Measurements from ENCODE around the gene MOXD1. TPM values are rescaled to one million over a fixed set of nuclear protein-coding genes. Genes with fewer than 3 reads are reported as not detected.
A peak's percentile ranks its signal among the peaks of the same experiment; 100 is the strongest.

The MOXD1 gene
- total RNA-seq, 3 donors from 2014 or later = 1.7 to 14.8 (median 2.4) TPM

- H3K4me3 ChIP-seq = no peak overlapping the region
- H3K4me1 ChIP-seq (ENCODE audit: low read depth) = no peaks in the 10 kb centered on the region
- H3K9me3 ChIP-seq = no peaks in the 10 kb centered on the region
- H3K36me3 ChIP-seq (ENCODE audit: low read depth) = no peaks in the 10 kb centered on the region
- no peak for DNase-seq
- TF ChIP-seq, protein P1, sequence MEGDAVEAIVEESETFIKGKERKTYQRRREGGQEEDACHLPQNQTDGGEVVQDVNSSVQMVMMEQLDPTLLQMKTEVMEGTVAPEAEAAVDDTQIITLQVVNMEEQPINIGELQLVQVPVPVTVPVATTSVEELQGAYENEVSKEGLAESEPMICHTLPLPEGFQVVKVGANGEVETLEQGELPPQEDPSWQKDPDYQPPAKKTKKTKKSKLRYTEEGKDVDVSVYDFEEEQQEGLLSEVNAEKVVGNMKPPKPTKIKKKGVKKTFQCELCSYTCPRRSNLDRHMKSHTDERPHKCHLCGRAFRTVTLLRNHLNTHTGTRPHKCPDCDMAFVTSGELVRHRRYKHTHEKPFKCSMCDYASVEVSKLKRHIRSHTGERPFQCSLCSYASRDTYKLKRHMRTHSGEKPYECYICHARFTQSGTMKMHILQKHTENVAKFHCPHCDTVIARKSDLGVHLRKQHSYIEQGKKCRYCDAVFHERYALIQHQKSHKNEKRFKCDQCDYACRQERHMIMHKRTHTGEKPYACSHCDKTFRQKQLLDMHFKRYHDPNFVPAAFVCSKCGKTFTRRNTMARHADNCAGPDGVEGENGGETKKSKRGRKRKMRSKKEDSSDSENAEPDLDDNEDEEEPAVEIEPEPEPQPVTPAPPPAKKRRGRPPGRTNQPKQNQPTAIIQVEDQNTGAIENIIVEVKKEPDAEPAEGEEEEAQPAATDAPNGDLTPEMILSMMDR (IDR thresholded peaks at IDR 0.05) = no peak
- no peak for ATAC-seq
- intact Hi-C loops (cut with DNase I, micrococcal nuclease) = no loop called here
These were observed 53.0 kb downstream of the MOXD1 start for GRCh38 chr6:132348231-132348630.

- ATAC-seq = no peak
- Histone ChIP-seq H3K4me3 (no peak overlapping the region), H3K9me3 (no peaks in the 10 kb centered on the region), H3K36me3 (ENCODE audit: low read depth) (no peaks in the 10 kb centered on the region), H3K4me1 (ENCODE audit: low read depth) (no peaks in the 10 kb centered on the region)
- intact Hi-C loops (cut with DNase I, micrococcal nuclease) = no loop called here
- TF ChIP-seq, protein P1 (IDR thresholded peaks at IDR 0.05) = no peak
- no peak for DNase-seq
These were observed 56.5 kb downstream of the MOXD1 start for GRCh38 chr6:132344811-132345210.

DNA sequence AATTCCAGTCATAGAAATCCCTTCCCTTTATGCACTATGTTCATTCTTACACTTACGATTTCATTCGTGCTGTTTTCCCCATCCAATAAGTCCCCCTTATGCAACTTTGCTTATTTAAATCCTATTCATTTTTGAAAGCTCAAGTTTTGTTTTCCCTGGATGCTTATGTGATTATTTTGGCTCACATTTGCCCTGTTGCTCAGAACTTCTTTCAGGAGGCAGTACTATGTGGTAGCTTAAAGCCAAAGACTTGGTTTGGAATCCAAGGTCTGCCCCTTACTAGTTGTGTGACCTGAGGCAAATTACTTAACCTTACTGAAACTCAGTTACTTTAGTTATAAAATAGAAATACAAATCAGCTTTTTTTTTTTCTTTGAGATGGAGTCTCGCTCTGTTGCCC is 59.6 kb downstream of the MOXD1 start:
- no peaks in the 10 kb centered on the region for H3K36me3 ChIP-seq (ENCODE audit: low read depth)

GRCh38 chr6:132334521-132334885 is 66.8 kb downstream of the MOXD1 start:
- no peak for ATAC-seq
- H3K9me3 ChIP-seq = no peaks in the 10 kb centered on the region
- no peak overlapping the region for H3K4me3 ChIP-seq
- TF ChIP-seq, protein P1 (IDR thresholded peaks at IDR 0.05) = no peak
- DNase-seq = no peak
- no peaks in the 10 kb centered on the region for H3K36me3 ChIP-seq (ENCODE audit: low read depth)
- intact Hi-C loops (cut with DNase I, micrococcal nuclease) = no loop called here
- H3K4me1 ChIP-seq (ENCODE audit: low read depth) = no peaks in the 10 kb centered on the region

More for the DNA sequence above, 59.6 kb downstream of the MOXD1 start:
- DNase-seq (no peak), ATAC-seq (no peak)
- no peaks in the 10 kb centered on the region for H3K4me1 ChIP-seq (ENCODE audit: low read depth)
- intact Hi-C loops (cut with DNase I, micrococcal nuclease) = no loop called here
- H3K9me3 ChIP-seq = no peaks in the 10 kb centered on the region
- H3K4me3 ChIP-seq = no peak overlapping the region
- TF ChIP-seq, protein P1 (IDR thresholded peaks at IDR 0.05) = no peak

GRCh38 chr6:132333639-132334520 is 67.4 kb downstream of the MOXD1 start:
- Histone ChIP-seq H3K9me3 (no peaks in the 10 kb centered on the region), H3K4me3 (no peak overlapping the region), H3K36me3 (ENCODE audit: low read depth) (no peaks in the 10 kb centered on the region), H3K4me1 (ENCODE audit: low read depth) (no peaks in the 10 kb centered on the region)
- TF ChIP-seq, protein P1 (IDR thresholded peaks at IDR 0.05) = no peak
- ATAC-seq = peak; percentile 65
- intact Hi-C loops (cut with DNase I, micrococcal nuclease) = no loop called here
- DNase-seq = peak in 1 of 3 donors; percentile 24
